GM18867 (cell line): ENCODE measurements around the gene TTPAL.

ENCODE experiments used
- ATAC-seq: cut with Tn5 transposase; IDR thresholded peaks from one replicate; pipeline ENCODE4 v1.9.1; 2021; ENCODE audit warnings: mild to moderate bottlenecking, moderate library complexity; ENCODE audit not compliant: unreplicated experiment

The TTPAL gene

DNA sequence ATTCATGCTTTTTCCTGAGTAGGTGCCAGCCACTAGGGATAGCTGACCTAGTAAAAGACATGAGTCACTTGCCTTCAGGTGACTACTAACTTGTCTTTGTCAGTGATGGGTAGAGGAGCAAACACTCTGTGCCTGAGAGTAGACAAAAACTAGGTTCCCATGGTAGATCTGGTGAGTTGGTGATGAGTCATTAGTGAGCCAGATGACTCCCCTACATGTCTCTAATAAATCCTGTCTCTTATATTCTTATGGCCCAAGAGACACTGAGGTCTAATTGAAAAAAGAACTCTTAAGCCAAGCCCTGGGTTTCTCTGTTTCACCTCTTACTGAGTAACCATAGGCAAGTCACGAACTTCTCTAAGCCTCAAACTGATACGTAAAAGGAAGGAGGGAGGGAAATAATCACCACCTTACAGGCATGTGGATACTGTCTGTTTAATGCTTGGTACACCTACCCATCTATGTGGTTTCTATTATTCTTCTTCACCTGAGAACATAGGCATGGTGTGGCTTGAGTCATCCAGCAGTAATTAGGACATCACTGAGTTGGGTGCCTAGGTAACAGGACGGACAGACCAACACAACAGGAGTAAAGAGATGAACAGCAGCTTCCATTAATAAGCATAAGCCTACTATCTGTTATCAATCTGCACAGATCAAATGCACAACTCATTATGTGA, 20.3 kb downstream of the TTPAL start:
- ATAC-seq = no peak

DNA sequence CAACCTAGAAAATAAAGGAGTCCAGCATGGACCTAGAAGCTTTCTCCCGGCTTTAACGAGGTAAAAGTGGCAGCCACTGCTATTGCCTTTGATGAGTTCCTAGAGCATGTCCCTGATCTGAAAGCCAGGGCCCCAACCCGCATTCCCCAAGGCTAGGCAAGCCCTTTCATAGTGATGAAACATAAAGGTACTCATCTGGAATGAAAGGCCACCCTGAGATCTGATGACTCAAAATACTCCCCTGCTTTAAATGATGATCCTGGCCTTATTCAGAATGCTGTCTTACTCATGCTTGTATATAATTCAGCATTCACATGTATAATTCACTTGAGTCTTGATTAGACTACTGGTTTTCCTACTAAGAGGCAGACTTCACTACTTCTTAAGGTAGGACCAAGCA, 21.3 kb downstream of the TTPAL start:
- no peak for ATAC-seq

DNA sequence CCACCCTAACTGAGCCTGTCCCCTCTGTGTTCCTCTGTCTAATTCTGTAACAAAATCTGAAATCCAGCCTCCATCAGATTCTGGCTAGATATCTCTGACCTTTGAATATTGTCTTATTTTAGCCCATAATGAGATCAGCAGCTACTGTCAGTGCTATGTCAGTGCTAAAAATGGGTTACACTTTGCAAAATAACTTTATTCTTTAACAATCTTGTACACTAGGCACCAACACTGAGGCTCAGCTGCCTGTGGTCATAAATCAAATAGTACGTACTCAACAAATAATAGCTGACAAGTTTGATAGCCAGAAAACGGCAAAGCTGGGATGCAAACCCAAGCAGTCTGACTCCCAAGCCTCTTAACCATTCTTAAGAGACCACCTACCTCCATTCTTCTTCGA, 22.1 kb downstream of the TTPAL start:
- ATAC-seq = no peak

GRCh38 chr20:44500221-44500620, 24.5 kb downstream of the TTPAL start:
- ATAC-seq = no peak

GRCh38 chr20:44501448-44501847, 25.8 kb downstream of the TTPAL start:
- ATAC-seq = no peak

DNA sequence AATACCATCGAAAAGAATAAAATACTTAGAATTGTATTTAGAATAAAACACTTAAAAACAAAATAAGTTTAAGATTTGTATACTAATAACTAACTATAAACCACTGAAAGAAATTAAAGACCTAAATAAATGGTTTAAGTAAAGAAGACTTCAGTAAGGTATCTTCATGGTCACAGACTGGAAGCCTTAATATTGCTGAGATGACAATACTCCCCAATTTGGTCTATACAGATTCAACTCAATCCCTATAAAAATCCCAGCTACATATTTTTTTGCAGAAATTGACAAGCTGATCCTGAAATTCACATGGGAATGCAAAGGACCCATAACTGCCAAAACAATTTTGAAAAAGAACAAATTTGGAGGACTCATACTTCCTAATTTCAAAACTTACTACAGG, 27.3 kb downstream of the TTPAL start:
- no peak for ATAC-seq

DNA sequence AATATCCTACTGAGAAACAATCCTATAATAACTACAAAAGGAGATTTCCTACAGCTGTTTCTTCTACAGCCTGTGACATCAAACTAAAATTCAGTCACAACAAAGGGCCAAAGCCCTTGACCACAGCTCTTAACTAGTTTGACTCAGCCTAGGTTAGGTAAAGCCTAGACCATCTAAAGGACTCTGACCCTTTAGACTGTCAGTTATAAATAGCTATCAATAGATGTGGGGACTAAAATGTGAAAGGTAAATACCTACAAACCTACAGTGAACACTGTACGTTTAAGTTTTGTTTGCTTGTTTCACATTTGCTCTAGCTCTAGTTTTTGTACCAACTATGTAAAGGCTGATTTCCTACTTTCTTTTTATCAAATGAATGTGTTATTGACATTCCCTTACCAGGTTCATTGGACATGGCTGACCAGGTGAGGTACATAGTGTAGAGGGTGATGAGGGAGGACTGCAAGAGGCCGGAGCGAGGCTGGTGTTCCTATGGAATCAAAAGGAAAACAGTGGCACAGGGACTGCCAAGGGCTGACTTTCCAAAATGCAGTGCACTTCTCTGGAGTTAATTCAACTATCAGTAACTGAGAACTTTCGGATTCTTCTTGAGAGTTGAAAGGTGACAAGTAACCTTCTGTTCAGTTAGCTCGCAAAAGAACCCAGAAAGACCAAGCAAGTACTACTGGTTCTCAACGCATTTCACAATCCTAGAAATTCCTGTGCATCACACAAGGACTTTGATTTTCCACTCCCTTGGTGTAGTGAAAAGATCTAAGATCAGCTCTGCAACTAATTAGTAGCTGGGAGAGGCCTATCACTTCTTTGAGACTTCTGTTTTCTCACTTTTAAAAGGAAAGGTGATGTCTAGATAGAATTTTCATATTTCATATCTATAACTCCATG, 29.0 kb downstream of the TTPAL start:
- no peak for ATAC-seq

DNA sequence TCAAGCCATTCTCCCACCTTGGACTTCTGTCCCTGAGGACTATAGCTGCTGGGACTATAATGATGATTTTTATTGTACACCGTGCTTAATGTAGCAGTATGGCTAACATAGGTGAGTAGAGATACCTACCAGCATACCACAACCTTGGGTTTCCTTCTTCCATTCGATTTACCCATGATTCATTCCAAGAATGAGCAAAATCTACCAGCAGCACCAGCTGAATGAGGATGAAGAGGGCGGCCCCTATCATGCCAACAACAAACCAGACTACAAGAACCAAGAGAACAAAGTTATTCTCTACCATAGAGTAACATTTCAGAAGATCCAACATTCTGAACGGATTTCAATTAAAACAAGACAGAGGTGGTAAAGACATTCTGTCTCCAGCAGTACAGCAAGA, 34.1 kb downstream of the TTPAL start:
- no peak for ATAC-seq

DNA sequence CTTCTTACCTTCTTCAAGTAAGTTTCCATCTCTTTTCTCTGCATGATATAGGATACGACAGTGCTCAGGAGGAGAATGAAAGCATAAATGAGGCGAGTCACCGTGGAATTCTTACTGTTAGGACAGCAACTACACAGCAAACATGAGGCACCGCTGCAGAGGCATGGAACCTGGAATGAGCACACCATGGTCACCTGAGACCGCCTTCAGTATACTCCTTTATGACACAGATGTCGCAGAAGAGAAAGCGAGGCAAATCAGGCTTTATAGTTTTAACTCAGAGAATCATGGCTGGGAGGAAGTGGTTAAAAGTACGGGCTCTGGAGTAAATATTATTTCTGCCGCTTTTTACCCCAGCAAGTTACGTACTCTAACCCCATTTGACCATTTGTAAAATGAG, 38.2 kb downstream of the TTPAL start:
- no peak for ATAC-seq

GRCh38 chr20:44516491-44516890, 40.8 kb downstream of the TTPAL start:
- no peak for ATAC-seq

DNA sequence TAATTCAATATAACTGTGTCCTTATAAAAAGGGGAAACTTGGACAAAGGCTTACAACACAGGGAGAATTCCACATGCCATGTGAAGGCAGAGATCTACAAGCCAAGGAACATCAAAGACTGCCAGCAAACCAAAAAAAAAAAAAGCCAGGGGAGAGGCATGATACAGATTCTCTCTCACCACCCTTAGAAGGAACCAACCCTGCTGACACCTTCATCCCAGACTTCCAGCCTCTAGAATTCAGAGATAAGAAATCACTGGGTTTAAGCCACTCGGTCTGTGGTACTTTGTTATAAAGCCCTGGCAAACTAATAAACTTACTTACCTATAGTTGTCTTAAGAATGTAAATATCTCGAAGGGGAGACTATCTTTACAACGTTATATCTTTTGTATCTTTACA, 41.8 kb downstream of the TTPAL start:
- ATAC-seq = no peak

GRCh38 chr20:44518248-44518647, 42.6 kb downstream of the TTPAL start:
- ATAC-seq = no peak

- no peak for ATAC-seq
Observed at GRCh38 chr20:44520881-44521280, 45.2 kb downstream of the TTPAL start.

DNA sequence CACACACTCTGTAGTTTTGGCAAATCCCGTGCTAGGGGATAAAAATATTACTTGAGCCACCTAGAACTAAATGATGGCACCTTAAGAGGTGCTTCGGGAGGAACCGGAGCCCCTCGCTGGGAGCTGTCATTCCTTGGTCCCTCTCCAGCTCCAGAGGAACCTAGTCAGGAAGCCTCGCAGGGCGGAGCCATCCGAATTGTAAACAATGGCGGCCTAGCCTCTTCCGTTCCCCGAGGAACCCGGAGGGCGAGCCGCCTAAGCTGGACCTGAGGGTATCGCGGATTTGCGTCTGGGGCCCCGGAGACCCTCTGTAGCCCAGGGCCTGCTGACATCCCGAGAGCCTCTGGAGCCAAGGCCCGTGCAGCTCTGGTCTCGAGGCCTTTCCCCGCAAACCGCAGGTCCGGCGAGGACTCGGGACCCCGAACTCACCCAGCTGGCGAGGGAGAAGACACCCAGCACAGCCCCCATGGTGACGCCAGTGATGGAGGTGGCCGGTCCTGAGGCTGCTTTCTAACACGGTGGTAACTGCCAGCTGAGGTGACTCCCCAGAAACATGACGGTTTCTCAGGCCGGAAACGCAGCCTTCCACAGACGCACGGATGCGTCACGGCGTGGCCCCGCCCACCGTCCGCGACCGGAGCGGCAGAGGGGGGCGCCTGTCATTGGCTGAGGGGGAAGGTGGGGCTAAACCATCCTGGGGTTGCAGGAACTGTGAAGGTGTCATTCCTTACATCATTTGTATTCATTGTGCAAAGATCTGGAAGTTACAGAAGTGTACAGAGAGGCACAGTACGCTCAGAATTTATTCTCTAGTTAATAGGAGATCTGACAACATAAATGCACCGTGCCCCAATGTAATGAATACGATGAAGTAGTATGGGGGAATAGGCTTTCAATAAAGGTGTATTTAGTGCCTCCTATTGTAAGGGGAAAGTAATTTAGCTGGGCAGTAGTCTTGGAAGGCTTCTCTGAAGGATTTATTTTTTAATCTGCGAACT, 46.1 kb downstream of the TTPAL start, which contains the start of gene SERINC3:
Gene SERINC3 (minus strand): TSS at position 587 of the 998 bp plus-strand sequence. CDS start 119 bp downstream, at position 468.
- peak; percentile 96 for ATAC-seq

DNA sequence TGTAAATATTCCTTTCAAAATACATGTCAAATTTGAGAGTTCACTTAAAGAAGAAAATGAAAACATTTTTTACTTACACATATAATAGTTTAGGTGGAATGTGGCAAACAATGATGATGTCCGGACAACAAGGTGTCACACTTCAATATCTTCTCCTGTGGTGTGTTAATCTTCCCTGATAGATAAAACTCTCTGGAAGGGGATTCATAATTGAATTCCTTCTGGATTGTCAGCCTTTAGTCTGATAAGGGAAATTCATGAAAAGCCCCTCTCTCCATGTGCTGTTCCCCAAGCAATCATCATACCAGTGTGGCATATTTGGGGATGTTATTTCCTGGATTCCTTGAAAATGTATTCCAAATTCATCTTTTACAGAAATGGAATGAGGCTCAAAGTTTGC, 47.2 kb downstream of the TTPAL start:
- ATAC-seq = no peak

DNA sequence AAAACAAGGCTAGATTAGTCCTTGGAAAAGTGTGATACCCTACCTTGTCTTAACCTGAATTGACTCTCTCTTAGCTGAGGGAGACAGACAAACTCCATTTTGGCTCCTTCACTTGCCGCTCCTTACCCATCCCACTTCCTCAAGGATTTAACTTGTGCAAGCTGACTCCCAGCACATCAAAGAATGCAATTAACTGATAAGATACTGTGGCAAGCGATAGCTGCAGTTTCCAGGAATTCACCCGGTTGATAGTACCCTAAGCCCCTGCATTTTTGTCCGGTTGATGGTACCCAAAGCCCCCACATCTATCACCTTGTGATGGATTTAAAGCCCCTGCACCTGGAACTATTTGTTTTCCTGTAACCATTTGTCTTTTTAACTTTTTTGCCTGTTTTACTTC, 48.1 kb downstream of the TTPAL start:
- no peak for ATAC-seq

- no peak for ATAC-seq
Observed at GRCh38 chr20:44526129-44526528, 50.5 kb downstream of the TTPAL start.

DNA sequence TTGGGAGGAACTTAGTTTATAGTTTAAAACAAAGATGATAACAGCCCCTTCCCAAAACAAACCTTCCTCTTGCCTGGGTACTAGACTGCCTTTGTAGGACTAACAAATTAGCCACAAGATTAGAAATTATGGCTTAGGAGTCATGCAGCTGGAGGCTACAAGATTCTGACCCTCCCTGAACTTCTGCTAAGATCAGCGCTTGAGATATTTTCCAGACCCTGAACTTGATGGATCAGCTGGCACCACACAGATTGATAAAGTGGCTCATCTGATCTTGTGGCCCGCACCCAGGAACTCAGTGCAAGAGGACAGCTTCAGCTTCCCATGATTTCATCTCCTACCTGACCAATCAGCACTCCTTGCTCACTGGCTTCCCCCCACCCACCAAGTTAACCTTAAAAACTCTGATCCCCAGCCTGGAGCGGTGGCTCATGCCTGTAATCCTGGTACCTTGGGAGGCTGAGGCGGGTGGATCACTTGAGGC, 52.1 kb downstream of the TTPAL start:
- no peak for ATAC-seq

- no peak for ATAC-seq
Observed at GRCh38 chr20:44528309-44528708, 52.6 kb downstream of the TTPAL start.

DNA sequence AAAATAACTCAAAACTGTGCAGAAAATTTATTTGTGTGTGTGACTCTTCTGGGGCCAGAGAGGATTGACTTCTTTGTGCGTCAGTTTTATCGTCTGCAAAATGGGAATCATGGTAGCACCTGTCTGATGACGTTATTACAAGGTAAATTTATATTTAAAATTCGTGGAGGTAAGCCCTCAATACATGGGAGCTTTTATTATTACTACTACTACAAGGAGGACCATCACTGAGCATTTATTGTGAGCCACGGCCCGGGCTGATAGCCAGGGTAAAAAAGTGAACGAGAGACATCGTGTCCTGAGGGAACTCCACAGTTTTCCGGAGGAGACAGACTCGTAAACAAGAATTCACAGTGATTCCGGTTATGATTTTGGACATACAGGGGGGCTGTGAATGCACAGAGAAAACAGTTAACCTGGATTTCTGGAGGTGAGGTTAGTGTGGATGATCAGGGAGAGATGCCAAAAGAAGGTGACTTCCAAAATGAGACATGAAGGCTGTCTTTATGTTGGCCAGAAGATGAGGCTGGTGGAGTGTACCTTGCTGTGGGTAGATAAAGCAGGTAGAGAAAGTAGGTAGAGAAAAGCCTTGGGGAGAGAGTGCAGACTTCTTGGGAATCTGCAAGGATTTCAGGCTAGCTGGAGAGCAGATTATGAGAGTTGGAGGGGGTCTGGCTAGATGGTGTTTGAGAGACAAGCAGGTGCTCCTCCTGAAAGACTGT, 56.7 kb downstream of the TTPAL start:
- ATAC-seq = no peak
